ENCODE measurements around the gene ROBO1. TPM values are rescaled to one million over a fixed set of nuclear protein-coding genes. Genes with fewer than 3 reads are reported as not detected.

ROBO1 gene
- total and polyA plus RNA-seq, 2 of the 8 experiments (the other 6 are each of a cell fraction or from before 2014, with no cell fraction given): 51.4 to 91.0 TPM

GRCh38 chr3:79074558-79074957 lies 693.2 kb downstream of the ROBO1 start (continued):
- no peak for TF ChIP-seq CHD7 (IDR thresholded peaks at IDR 0.05; ENCODE audit: insufficient replicate concordance, low read length)
